K562 (cell line): Measurements from ENCODE around the gene DGUOK. TPM values are rescaled to one million over a fixed set of nuclear protein-coding genes. Genes with fewer than 3 reads are reported as not detected.

Experiments
- ATAC-seq: fragments of 200-7000 bp; cut with Tn5 transposase; 3 replicates; pipeline ENCODE4 v1.9.1; 2020; ENCODE audit warnings: moderate library complexity
- BruUV-seq: library from RNA; stranded (reverse); fragments of 400-500 nt; replicated peaks from 2 replicates; lab custom pipeline; 2021; lab: Mats Ljungman, UMichigan
- CTCF ChIA-PET: fragments of 300-600 bp; formaldehyde crosslinking; extraction: SDS; loops from one replicate; lab custom pipeline; 2021; ENCODE audit warnings: low intra/inter-chr PET ratio; lab: Yijun Ruan, JAX
- POLR2A ChIA-PET: fragments of 300-600, 350-650 bp; sonication (Branson Sonifier 250); formaldehyde crosslinking; extraction: SDS; loops from one replicate; lab custom pipeline; 2021; ENCODE audit warnings: antibody characterized with exemption, inconsistent platforms; lab: Yijun Ruan, JAX
- DNase-seq, 4 experiments: peaks; one replicate each; pipeline versions ENCODE4 v3.0.0 to v3.0.0-alpha.2; 2011 to 2018; ENCODE audit warnings: low spot score in 3 of 4, mixed read lengths in 3 of 4; ENCODE audit errors: extremely low read depth in 1 of 4
- FAIRE-seq: peaks from 2 replicates; lab custom pipeline; 2011; peaks lifted over from hg19 to GRCh38; lab: Jason Lieb, UNC
- H2AFZ ChIP-seq: 2 replicates; pipeline ENCODE4 v1.6.0; 2011; ENCODE audit warnings: low read depth, low read length, control low read depth, inconsistent platforms
- H3K27ac ChIP-seq: fragments of 200-600 bp; 3 replicates; pipeline ENCODE4 v1.8.0; 2011; ENCODE audit warnings: low read depth, mild to moderate bottlenecking, control low read depth, inconsistent platforms, low read length, moderate library complexity, mixed read lengths; ENCODE audit errors: extremely low read depth
- H3K27me3 ChIP-seq, 2 experiments: fragments of 300-600 bp in 1 of 2; 2 replicates in 1 of 2; 3 replicates in 1 of 2; pipeline versions ENCODE4 v1.6.0 to v1.8.0; 2011; ENCODE audit warnings: inconsistent platforms in 2 of 2, low read length in 2 of 2, mild to moderate bottlenecking in 1 of 2, mixed read lengths in 1 of 2, moderate library complexity in 1 of 2; ENCODE audit not compliant: control insufficient read depth in 2 of 2, insufficient read depth in 2 of 2
- H3K36me3 ChIP-seq: fragments of 300-600 bp; 3 replicates; pipeline ENCODE4 v1.8.0; 2011; ENCODE audit warnings: mild to moderate bottlenecking, low read length, inconsistent platforms; ENCODE audit not compliant: control insufficient read depth, insufficient read depth
- H3K4me1 ChIP-seq, 2 experiments: fragments of 200-600 bp in 1 of 2; replicated peaks in 1 of 2; 2 replicates in 1 of 2; 3 replicates in 1 of 2; pipeline versions ENCODE4 v1.5.1 to v1.8.0; 2011; ENCODE audit warnings: inconsistent platforms in 2 of 2, low read length in 2 of 2, mild to moderate bottlenecking in 1 of 2, mixed read lengths in 1 of 2, moderate library complexity in 1 of 2; ENCODE audit not compliant: control insufficient read depth in 2 of 2, insufficient read depth in 2 of 2
- H3K4me2 ChIP-seq: 2 replicates; pipeline ENCODE4 v1.6.1; 2011; ENCODE audit warnings: low read length, control low read depth, inconsistent platforms, mixed read lengths; ENCODE audit not compliant: insufficient read depth
- H3K4me3 ChIP-seq: fragments of 200-600 bp; sonication (generic), shearing (Covaris generic); 2 replicates; pipeline ENCODE4 v1.5.1; 2016; ENCODE audit warnings: control low read depth, inconsistent platforms
- H3K79me2 ChIP-seq: fragments of 200-600 bp; 3 replicates; pipeline ENCODE4 v1.8.0; 2011; ENCODE audit warnings: low read length, inconsistent platforms; ENCODE audit not compliant: control insufficient read depth, insufficient read depth
- H3K9ac ChIP-seq, 2 experiments: 2 replicates each; pipeline versions ENCODE4 v1.6.0 to v1.6.1; 2011; ENCODE audit warnings: low read depth in 2 of 2, low read length in 2 of 2, control low read depth in 1 of 2, inconsistent platforms in 1 of 2, mild to moderate bottlenecking in 1 of 2, mixed read lengths in 1 of 2; ENCODE audit not compliant: insufficient read depth in 1 of 2
- H3K9me1 ChIP-seq: one replicate; pipeline ENCODE4 v1.6.0; 2011; ENCODE audit warnings: inconsistent platforms, mild to moderate bottlenecking, low read length, moderate library complexity; ENCODE audit not compliant: control insufficient read depth, insufficient read depth
- H3K9me3 ChIP-seq: replicated peaks from 2 replicates; pipeline ENCODE4 v1.5.1; 2011; ENCODE audit warnings: low read depth, low read length, inconsistent platforms; ENCODE audit not compliant: control insufficient read depth, insufficient read depth
- H4K20me1 ChIP-seq: replicated peaks from 2 replicates; pipeline ENCODE4 v1.6.1; 2011; ENCODE audit warnings: low read length, inconsistent platforms, mixed read lengths; ENCODE audit not compliant: control insufficient read depth, insufficient read depth
- ATF7 ChIP-seq: fragments of 450-650 bp; IDR thresholded peaks from 2 replicates; pipeline ENCODE4 v1.7.1; 2014; ENCODE audit warnings: mild to moderate bottlenecking, moderate library complexity
- DIDO1 ChIP-seq: fragments of 450-650 bp; IDR thresholded peaks from 2 replicates; pipeline ENCODE4 v1.6.1; 2016; ENCODE audit warnings: low read depth, missing biosample characterization, missing genetic modification characterization
- HMGN3 ChIP-seq: IDR thresholded peaks from 2 replicates; pipeline ENCODE4 v1.6.1; 2011; ENCODE audit warnings: borderline replicate concordance, low read depth, mild to moderate bottlenecking, mixed read lengths, low read length; ENCODE audit not compliant: insufficient read length; ENCODE audit errors: extremely low read depth
- NR1H2 ChIP-seq: sonication (generic); formaldehyde crosslinking; IDR thresholded peaks from 2 replicates; pipeline ENCODE4 v1.4.0; 2020; ENCODE audit warnings: mild to moderate bottlenecking, missing genetic modification reagents
- TAF7 ChIP-seq: fragments of 450-650 bp; IDR thresholded peaks from 2 replicates; pipeline ENCODE4 v1.6.1; 2016; ENCODE audit warnings: missing genetic modification characterization, missing compliant biosample characterization
- XRCC5 ChIP-seq: fragments of 200-400 bp; formaldehyde crosslinking; IDR thresholded peaks from 2 replicates; pipeline ENCODE4 v1.6.1; 2017; ENCODE audit warnings: low read depth, mild to moderate bottlenecking, low read length
- ZNF174 ChIP-seq: fragments of 250-450 bp; sonication (Bioruptor Pico); IDR thresholded peaks from 2 replicates; pipeline ENCODE4 v1.4.0; 2020; ENCODE audit warnings: mild to moderate bottlenecking
- WGBS: fragments of 100-300 bp; shearing (Covaris generic); methylation state at CpG from one replicate; pipeline ENCODE4 v1.1.6; 2016; ENCODE audit warnings: low coverage, mixed read lengths; ENCODE audit not compliant: insufficient coverage; ENCODE audit errors: missing lambda C conversion rate; 5-methylcytosine and 5-hydroxymethylcytosine counted together
- in situ Hi-C: fragments of 300-500 bp; cut with MboI; formaldehyde crosslinking; loops from 4 replicates; pipeline ENCODE4 v1.15.0; 2018; ENCODE audit warnings: inconsistent platforms, mixed read lengths
- intact Hi-C: fragments of 100-400 bp; cut with micrococcal nuclease; formaldehyde crosslinking; loops from 2 replicates; pipeline ENCODE4 v1.14.2; 2022
- polyA plus RNA-seq, 8 experiments: library from polyadenylated mRNA; depleted of rRNA in 4 of 8; stranded (reverse) in 5 of 8; unstranded in 3 of 8; fragments of >200 nt; fragmentation: Nextera tagmentation in 2 of 8; fragmentation: Illumina TruSeq in 1 of 8; extraction: Ambion mirVana in 2 of 8; extraction: Trizol in 1 of 8; gene quantifications; 2 replicates each; pipeline versions ENCODE4 v1.2.1 to v1.2.3, GENCODE V29; 2011 to 2014; ENCODE audit warnings: inconsistent platforms in 1 of 8, missing spikeins in 1 of 8
- total RNA-seq, 7 experiments: library from RNA; depleted of rRNA in 6 of 7; stranded (reverse); fragments of >200 nt in 6 of 7; fragmentation: Illumina TruSeq in 2 of 7; extraction: Trizol in 2 of 7; gene quantifications; 2 replicates each; pipeline versions ENCODE4 v1.2.1 to v1.2.3, GENCODE V29; 2011 to 2021; ENCODE audit warnings: low replicate concordance in 1 of 7
- TF ChIP-seq, protein P1 (sequence below): fragments of 450-650 bp; formaldehyde crosslinking; IDR thresholded peaks from 2 replicates; pipeline ENCODE4 v1.4.0; 2022; ENCODE audit warnings: mild to moderate bottlenecking, moderate library complexity

DGUOK gene
- total and polyA plus RNA-seq, 9 of the 15 experiments (the other 6 are each of a cell fraction or from before 2014, with no cell fraction given): 67.0 to 288 (median 126) TPM

DNA sequence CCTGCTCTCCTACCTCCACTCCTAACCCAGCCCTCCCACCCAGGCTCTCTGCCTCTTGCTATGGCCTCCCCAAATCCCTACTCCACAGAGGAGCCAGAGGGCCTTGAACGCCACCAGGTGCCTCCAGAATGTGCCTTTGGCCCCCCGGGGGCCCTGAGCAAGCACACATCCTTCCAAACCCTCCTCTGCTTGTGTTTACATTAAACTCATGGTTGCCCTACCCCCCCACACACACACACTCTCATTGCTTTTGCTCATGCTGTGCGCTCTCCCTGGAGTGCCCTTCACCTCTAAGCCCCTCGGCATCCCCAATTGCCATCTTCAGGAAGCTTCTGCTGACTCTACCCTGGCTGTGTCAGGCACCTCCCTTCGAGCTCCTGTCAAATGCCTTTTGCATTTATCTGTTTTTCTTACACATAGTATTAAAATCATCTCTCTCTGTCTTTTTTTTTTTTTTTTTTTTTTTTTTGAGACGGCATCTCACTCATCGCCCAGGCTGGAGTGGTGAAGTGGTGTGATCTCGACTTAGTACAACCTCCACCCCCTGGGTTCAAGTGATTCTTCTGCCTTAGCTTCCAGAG lies 41.8 kb downstream of the DGUOK start:
- FAIRE-seq: no peak

DNA sequence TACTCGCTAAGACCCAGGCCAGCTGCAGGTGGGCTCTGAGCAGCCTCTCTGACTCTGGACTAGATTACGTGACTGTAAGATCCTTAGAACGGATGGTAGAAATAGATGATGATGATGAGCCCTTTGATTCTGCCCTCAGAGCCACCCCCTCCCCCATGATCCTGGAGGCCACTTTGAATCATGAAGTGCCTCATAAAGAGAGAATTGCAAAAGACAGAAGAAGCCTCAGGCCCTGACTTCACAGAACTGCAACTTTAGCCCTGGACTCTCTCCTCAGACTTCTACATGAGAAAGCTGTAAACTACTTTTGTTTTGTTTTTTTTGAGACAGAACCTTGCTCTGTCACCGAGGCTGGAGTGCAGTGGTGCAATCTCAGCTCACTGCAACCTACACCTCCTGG lies 42.7 kb downstream of the DGUOK start:
- BruUV-seq: no TSS peak
- H3K4me2 ChIP-seq: no peak overlapping the region
- H2AFZ ChIP-seq: no peak overlapping the region
- WGBS: 82% methylated on average over 3 of the region's 4 CpGs
- DNase-seq (no peak), FAIRE-seq (no peak), ATAC-seq (no peak)
- H3K9me3 ChIP-seq: no peaks in the 10 kb centered on the region
- 0 out of 3 replicates have a peak, but pooled peaks cover under 1% of the 10 kb centered on the region for H3K36me3 ChIP-seq
- H3K27ac ChIP-seq: no peak overlapping the region
- ChIA-PET POLR2A (interaction anchor here (0.6 to 1.4 kb wide), 5 partner anchors 12 to 281 kb away, joined by 3 to 4 read pairs (median 3); no protein-coding TSS in a partner anchor), CTCF (no interaction called here)
- H3K27me3 ChIP-seq: no peaks in the 10 kb centered on the region
- no peaks in the 10 kb centered on the region for H4K20me1 ChIP-seq
- H3K4me1 ChIP-seq: peaks cover 22 to 32% of the 10 kb centered on the region in 2 experiments
- in situ Hi-C loops (no loop called here), intact Hi-C loops (no loop called here)
- H3K9me1 ChIP-seq: no peaks in the 10 kb centered on the region
- H3K9ac ChIP-seq: no peak overlapping the region
- H3K4me3 ChIP-seq: no peak overlapping the region
- TF ChIP-seq TAF7 (tag): no peak
- TF ChIP-seq, protein P1, sequence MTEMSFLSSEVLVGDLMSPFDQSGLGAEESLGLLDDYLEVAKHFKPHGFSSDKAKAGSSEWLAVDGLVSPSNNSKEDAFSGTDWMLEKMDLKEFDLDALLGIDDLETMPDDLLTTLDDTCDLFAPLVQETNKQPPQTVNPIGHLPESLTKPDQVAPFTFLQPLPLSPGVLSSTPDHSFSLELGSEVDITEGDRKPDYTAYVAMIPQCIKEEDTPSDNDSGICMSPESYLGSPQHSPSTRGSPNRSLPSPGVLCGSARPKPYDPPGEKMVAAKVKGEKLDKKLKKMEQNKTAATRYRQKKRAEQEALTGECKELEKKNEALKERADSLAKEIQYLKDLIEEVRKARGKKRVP (CRISPR knock-in tag): no peak
- H3K79me2 ChIP-seq: no peaks in the 10 kb centered on the region

More for the DNA sequence above, 41.8 kb downstream of the DGUOK start:
- no peak overlapping the region for H3K27ac ChIP-seq
- ChIA-PET POLR2A (interaction anchor here (0.6 to 1.2 kb wide), 3 partner anchors 8 to 39 kb away, joined by 3 read pairs; no protein-coding TSS in a partner anchor), CTCF (no interaction called here)
- H3K9me1 ChIP-seq: no peaks in the 10 kb centered on the region
- DNase-seq (no peak), ATAC-seq (no peak)
- BruUV-seq: no TSS peak
- no peak overlapping the region for H3K4me2 ChIP-seq
- intact Hi-C loops (no loop called here), in situ Hi-C loops (no loop called here)
- no peak overlapping the region for H2AFZ ChIP-seq
- no peaks in the 10 kb centered on the region for H3K36me3 ChIP-seq
- H3K9me3 ChIP-seq: no peaks in the 10 kb centered on the region
- H3K4me3 ChIP-seq: no peak overlapping the region
- no peak for TF ChIP-seq DIDO1 (tag)
- TF ChIP-seq HMGN3: no peak
- TF ChIP-seq ATF7: no peak
- no peak for TF ChIP-seq NR1H2 (CRISPR knock-in tag)
- TF ChIP-seq XRCC5: no peak
- no peak for TF ChIP-seq ZNF174 (CRISPR knock-in tag)
- no peak overlapping the region for H3K9ac ChIP-seq
- no peaks in the 10 kb centered on the region for H4K20me1 ChIP-seq
- WGBS: 71% methylated on average over 6 of the region's 8 CpGs
- no peaks in the 10 kb centered on the region for H3K27me3 ChIP-seq
- H3K4me1 ChIP-seq: peaks cover 26 to 41% of the 10 kb centered on the region in 2 experiments
- no peaks in the 10 kb centered on the region for H3K79me2 ChIP-seq
